ENCODE results near the gene WDR38.

WDR38 gene, protein sequence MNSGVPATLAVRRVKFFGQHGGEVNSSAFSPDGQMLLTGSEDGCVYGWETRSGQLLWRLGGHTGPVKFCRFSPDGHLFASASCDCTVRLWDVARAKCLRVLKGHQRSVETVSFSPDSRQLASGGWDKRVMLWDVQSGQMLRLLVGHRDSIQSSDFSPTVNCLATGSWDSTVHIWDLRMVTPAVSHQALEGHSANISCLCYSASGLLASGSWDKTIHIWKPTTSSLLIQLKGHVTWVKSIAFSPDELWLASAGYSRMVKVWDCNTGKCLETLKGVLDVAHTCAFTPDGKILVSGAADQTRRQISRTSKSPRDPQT

DNA sequence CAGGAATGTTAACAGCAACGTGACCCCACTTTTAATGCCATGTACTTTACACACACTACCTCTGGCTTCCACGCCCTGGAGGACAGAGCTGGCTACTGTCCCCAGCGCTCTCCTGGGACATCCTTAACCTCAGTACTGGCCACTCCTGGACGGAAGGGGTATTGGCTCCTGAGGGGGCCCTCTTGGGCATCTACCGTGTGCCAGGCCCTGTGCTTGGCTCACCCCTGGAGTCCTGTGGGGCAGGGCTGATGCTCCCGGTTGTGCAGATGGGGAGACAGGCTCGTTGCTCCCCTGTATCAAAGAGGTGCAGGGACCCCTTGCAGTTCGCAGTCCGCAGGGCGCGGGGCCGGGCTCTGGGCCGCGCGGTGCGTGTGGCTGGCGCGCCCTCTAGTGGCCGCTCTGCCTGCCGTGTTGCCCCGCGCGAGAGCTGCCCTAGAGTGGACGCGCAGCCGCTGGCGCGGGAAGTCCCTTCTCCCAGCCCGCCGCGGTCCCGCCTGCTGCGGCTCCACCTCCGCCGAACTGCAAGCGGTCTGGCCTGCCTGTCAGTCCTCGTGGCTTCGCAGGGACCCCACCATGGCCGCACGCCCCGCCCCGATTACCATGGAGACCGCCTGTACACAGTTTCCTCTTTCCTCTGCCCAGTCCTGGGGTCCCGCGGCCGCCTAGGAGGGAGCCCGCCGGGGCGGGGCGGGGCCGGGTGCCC, at the start of gene WDR38:
WDR38 (plus strand) TSS at position 632 of the 703 bp plus-strand sequence. CDS start 72 bp downstream, outside the sequence.
- no peak for TF ChIP-seq JUND (IDR thresholded peaks at IDR 0.05; ENCODE audit: low read depth)
- in situ Hi-C loops (cut with HindIII; ENCODE audit: low pct_unique_long_range_greater_than_20kb, low sequenced_read_pairs) = no loop called here
- peak; percentile 92 to 97 for DNase-seq (ENCODE audit: low read depth in 1 of 2, low spot score in 1 of 2)

DNA sequence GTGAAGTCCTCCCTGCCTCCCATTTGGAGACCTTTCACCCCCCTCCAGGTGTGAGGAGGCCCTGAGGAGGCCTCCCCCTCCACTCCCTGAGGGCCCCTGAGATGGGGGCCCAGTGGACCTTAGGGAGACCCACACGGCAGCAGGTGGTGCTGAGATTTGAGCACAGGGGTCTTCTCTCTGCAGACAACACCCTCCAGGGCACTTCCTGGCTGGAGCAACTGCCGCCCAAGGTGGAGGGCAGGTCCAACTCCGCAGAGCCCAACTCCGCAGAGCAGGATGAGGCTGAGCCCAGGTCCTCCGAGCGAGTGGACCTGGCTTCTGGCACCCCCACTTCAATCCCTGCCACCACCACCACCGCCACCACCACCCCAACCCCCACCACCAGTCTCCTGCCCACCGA, 49.3 kb upstream of the WDR38 start:
- DNase-seq (ENCODE audit: low read depth in 1 of 2, low spot score in 1 of 2) = no peak
- in situ Hi-C loops (cut with HindIII; ENCODE audit: low pct_unique_long_range_greater_than_20kb, low sequenced_read_pairs) = no loop called here
- no peak for TF ChIP-seq JUND (IDR thresholded peaks at IDR 0.05; ENCODE audit: low read depth)

DNA sequence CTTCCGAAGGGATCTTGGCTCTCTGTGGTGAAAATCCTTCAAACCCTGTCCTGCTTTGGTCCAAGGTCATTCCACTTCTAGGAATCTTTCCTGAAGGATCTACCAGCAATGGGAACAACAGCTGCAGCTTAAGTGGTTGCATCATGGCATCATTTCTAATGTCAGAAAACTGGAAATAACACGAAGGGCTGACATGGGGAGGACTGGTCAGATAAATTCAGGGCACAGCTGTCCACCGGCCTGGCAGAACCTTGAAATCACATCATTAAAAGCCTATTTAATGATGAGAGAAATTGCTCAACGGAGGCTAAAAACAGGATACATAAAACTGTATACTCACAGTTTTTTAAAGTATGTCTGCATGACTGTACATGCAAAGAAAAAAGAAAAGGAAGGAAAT, 48.1 kb upstream of the WDR38 start:
- DNase-seq (ENCODE audit: low read depth in 1 of 2, low spot score in 1 of 2) = no peak
- no peak for TF ChIP-seq JUND (IDR thresholded peaks at IDR 0.05; ENCODE audit: low read depth)
- in situ Hi-C loops (cut with HindIII; ENCODE audit: low pct_unique_long_range_greater_than_20kb, low sequenced_read_pairs) = no loop called here

DNA sequence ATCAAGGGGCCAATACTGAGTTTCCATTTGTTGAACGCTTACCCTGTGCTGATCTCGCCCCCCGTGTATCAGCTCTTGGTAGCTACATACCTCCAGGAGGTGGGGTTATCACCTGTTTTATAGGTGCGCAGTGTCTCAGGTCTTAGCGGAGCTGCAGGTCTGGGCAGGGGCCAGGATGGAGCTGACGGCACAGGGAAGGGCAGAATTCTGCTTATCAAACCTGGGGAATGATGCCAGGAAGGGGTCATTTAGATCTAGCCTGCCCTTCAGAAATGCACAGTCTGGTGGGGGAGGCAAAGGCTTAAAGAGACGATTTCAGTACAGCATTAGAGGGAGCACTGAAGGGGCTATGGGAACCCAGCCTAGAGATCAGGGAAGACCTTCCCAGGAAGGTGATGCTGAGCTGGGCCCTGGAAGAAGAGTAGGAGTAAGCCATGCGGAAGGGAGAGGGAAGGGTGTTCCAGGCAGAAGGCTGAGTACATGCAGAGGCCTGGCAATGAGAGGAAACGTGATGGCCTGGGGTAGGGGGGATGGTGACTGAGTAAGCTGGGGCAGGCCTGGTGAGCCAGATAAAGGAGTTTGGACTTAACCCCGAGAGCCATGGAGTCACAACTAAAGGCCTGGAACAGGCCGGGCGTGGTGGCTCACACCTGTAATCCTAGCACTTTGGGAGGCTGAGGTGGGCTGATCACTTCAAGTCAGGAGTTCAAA, 44.9 kb upstream of the WDR38 start:
- in situ Hi-C loops (cut with HindIII; ENCODE audit: low pct_unique_long_range_greater_than_20kb, low sequenced_read_pairs) = no loop called here
- TF ChIP-seq JUND (IDR thresholded peaks at IDR 0.05; ENCODE audit: low read depth) = no peak
- no peak for DNase-seq (ENCODE audit: low read depth in 1 of 2, low spot score in 1 of 2)

DNA sequence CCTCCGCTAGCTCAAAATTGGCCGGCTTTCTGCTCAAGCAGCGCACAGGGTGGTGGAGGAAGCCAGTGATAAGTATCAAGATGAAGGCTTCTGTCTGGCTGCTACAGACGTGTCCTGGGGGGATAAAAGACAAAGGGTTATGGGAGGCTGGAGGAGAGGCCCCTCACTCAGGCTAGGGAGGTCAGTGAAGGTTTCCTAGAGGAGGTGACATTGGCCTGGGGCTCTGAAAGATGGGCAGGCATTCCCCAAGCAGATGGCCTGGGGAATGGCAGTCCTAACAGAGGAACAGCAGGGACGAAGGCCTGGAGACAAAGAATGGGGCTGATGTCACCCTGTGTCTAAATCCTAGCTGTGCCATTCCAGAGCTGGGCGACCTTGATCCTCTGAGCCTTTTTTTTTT, 44.0 kb upstream of the WDR38 start:
- in situ Hi-C loops (cut with HindIII; ENCODE audit: low pct_unique_long_range_greater_than_20kb, low sequenced_read_pairs) = no loop called here
- DNase-seq (ENCODE audit: low read depth in 1 of 2, low spot score in 1 of 2) = no peak
- no peak for TF ChIP-seq JUND (IDR thresholded peaks at IDR 0.05; ENCODE audit: low read depth)

DNA sequence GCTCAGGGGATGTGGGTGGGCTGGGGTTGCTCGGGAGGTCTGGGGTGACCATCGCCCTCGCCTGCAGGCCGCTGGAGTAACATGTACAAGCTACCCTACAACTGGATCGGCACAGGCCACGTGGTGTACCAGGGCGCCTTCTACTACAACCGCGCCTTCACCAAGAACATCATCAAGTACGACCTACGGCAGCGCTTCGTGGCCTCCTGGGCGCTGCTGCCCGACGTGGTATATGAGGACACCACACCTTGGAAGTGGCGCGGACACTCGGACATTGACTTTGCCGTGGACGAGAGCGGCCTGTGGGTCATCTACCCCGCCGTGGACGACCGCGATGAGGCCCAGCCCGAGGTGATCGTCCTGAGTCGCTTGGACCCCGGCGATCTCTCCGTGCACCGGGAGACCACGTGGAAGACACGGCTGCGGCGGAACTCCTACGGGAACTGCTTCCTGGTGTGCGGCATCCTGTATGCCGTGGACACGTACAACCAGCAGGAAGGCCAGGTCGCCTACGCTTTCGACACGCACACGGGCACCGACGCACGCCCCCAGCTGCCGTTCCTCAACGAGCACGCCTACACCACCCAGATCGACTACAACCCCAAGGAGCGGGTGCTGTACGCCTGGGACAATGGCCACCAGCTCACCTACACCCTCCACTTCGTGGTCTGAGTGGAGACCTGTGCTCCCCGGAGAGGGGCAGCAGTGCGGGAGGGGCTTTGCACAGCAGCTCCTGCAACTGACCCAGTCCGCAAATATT, 43.3 kb upstream of the WDR38 start:
- no peak for DNase-seq (ENCODE audit: low read depth in 1 of 2, low spot score in 1 of 2)
- TF ChIP-seq JUND (IDR thresholded peaks at IDR 0.05; ENCODE audit: low read depth) = no peak
- in situ Hi-C loops (cut with HindIII; ENCODE audit: low pct_unique_long_range_greater_than_20kb, low sequenced_read_pairs) = no loop called here

GRCh38 chr9:124810663-124811355, 42.5 kb upstream of the WDR38 start:
- DNase-seq (ENCODE audit: low read depth in 1 of 2, low spot score in 1 of 2) = peak; percentile 49 to 67
- in situ Hi-C loops (cut with HindIII; ENCODE audit: low pct_unique_long_range_greater_than_20kb, low sequenced_read_pairs) = no loop called here
- no peak for TF ChIP-seq JUND (IDR thresholded peaks at IDR 0.05; ENCODE audit: low read depth)

GRCh38 chr9:124812441-124812876, 40.8 kb upstream of the WDR38 start:
- no peak for TF ChIP-seq JUND (IDR thresholded peaks at IDR 0.05; ENCODE audit: low read depth)
- in situ Hi-C loops (cut with HindIII; ENCODE audit: low pct_unique_long_range_greater_than_20kb, low sequenced_read_pairs) = no loop called here
- DNase-seq (ENCODE audit: low read depth in 1 of 2, low spot score in 1 of 2) = no peak

DNA sequence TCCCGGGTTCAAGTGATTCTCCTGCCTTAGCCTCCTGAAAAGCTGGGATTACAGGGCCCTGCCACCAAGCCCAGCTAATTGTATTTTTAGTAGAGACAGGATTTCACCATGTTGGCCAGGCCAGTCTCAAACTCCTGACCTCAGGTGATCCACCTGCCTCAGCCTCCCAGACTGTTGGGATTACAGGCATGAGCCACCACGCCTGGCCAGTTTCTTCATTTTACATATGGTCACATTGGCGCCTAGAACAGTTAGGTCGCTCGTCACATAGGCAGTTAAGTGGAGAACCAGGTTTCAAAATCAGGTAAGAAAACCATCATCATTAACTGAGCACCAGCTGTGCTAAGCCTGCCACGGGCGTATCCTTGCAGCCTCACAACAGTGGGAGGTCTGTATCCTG, 40.2 kb upstream of the WDR38 start:
- in situ Hi-C loops (cut with HindIII; ENCODE audit: low pct_unique_long_range_greater_than_20kb, low sequenced_read_pairs) = no loop called here
- no peak for TF ChIP-seq JUND (IDR thresholded peaks at IDR 0.05; ENCODE audit: low read depth)
- DNase-seq (ENCODE audit: low read depth in 1 of 2, low spot score in 1 of 2) = no peak

DNA sequence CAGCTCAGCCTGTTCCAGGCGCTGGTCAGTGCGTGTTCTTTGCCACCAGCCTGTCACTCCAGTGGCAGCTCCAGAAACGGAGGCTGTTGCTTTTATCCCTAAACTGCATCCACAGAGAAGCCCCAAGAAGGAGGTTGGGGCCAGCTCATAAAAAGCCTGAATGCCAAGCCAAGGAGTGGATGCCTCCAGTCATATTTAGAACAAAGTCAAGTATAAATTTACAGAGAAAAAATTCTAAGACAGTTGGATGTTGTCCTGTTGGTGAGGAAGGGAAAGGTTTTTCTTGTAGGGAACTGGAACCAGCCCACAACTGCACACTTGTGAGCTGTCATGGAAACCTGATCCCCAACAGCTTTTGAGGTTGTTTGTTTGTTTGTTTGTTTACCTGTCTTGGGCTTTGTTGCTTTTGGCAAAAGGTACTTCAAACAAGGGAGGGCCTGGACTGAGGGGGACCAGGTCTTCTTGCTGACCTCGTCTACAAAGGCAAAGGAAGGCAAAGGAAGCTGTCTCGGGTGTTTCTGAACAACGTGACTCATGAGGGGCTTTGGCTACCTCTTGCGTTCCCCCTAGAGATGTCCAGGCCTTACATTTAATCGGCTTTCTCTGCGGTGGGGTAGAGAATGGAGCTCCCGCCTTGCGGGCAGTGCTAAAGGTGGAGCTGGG, 39.6 kb upstream of the WDR38 start:
- no peak for DNase-seq (ENCODE audit: low read depth in 1 of 2, low spot score in 1 of 2)
- in situ Hi-C loops (cut with HindIII; ENCODE audit: low pct_unique_long_range_greater_than_20kb, low sequenced_read_pairs) = no loop called here
- no peak for TF ChIP-seq JUND (IDR thresholded peaks at IDR 0.05; ENCODE audit: low read depth)

DNA sequence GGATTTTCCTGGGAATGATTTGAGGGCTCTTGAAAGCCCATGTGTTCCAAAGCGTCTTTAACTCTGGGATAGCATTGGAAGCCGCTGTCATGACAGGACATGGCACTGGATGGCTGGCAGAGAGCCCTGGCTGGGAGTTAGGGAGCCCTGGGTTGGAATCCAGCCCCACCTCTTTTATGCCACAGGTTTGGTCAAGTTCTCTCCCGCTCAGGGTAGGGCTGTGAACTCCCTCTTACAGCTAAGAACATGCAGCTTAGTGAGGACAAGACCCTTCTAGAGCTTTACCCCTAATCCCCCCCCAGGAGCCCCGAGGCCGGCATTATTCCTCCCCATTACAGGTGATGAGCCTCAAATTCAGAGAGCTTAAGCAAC, 39.1 kb upstream of the WDR38 start:
- no peak for TF ChIP-seq JUND (IDR thresholded peaks at IDR 0.05; ENCODE audit: low read depth)
- no peak for DNase-seq (ENCODE audit: low read depth in 1 of 2, low spot score in 1 of 2)
- in situ Hi-C loops (cut with HindIII; ENCODE audit: low pct_unique_long_range_greater_than_20kb, low sequenced_read_pairs) = no loop called here
